Measurements from ENCODE around the gene SLC4A8. TPM values are rescaled to one million over a fixed set of nuclear protein-coding genes. Genes with fewer than 3 reads are reported as not detected.

The SLC4A8 gene
- total RNA-seq, 1 experiment from 2014 or later, result 0.35 TPM

GRCh38 chr12:51393676-51394545 lies 30.7 kb upstream of the SLC4A8 start:
- no peak for DNase-seq (ENCODE audit: extremely low read depth, low read depth)

GRCh38 chr12:51395283-51396230 lies 29.1 kb upstream of the SLC4A8 start:
- DNase-seq (ENCODE audit: extremely low read depth, low read depth), result no peak

- DNase-seq (ENCODE audit: extremely low read depth, low read depth), result no peak
These were observed 27.0 kb upstream of the SLC4A8 start for GRCh38 chr12:51397670-51398069.

GRCh38 chr12:51399891-51400290 lies 24.7 kb upstream of the SLC4A8 start:
- DNase-seq (ENCODE audit: extremely low read depth, low read depth), result no peak

- no peak for DNase-seq (ENCODE audit: extremely low read depth, low read depth)
These were observed 23.6 kb upstream of the SLC4A8 start for GRCh38 chr12:51401020-51401419.

- no peak for DNase-seq (ENCODE audit: extremely low read depth, low read depth)
These were observed 23.1 kb upstream of the SLC4A8 start for GRCh38 chr12:51401486-51401885.

GRCh38 chr12:51401900-51402299 lies 22.7 kb upstream of the SLC4A8 start:
- no peak for DNase-seq (ENCODE audit: extremely low read depth, low read depth)

- DNase-seq (ENCODE audit: extremely low read depth, low read depth), result no peak
These were observed 21.5 kb upstream of the SLC4A8 start for GRCh38 chr12:51403159-51403558.

GRCh38 chr12:51403681-51404136 lies 20.9 kb upstream of the SLC4A8 start:
- no peak for DNase-seq (ENCODE audit: extremely low read depth, low read depth)

GRCh38 chr12:51404627-51405026 lies 20.0 kb upstream of the SLC4A8 start:
- DNase-seq (ENCODE audit: extremely low read depth, low read depth), result no peak

GRCh38 chr12:51405801-51406207 lies 18.8 kb upstream of the SLC4A8 start:
- no peak for DNase-seq (ENCODE audit: extremely low read depth, low read depth)

GRCh38 chr12:51406290-51406689 lies 18.3 kb upstream of the SLC4A8 start:
- DNase-seq (ENCODE audit: extremely low read depth, low read depth), result no peak

- no peak for DNase-seq (ENCODE audit: extremely low read depth, low read depth)
These were observed 17.8 kb upstream of the SLC4A8 start for GRCh38 chr12:51406859-51407258.

GRCh38 chr12:51407604-51408003 lies 17.0 kb upstream of the SLC4A8 start:
- DNase-seq (ENCODE audit: extremely low read depth, low read depth), result no peak

GRCh38 chr12:51409846-51410245 lies 14.8 kb upstream of the SLC4A8 start:
- no peak for DNase-seq (ENCODE audit: extremely low read depth, low read depth)

- DNase-seq (ENCODE audit: extremely low read depth, low read depth), result no peak
These were observed 11.5 kb upstream of the SLC4A8 start for GRCh38 chr12:51413149-51413548.

GRCh38 chr12:51413791-51414190 lies 10.8 kb upstream of the SLC4A8 start:
- no peak for DNase-seq (ENCODE audit: extremely low read depth, low read depth)

GRCh38 chr12:51415931-51416330 lies 8.7 kb upstream of the SLC4A8 start:
- DNase-seq (ENCODE audit: extremely low read depth, low read depth), result no peak

GRCh38 chr12:51417826-51418225 lies 6.8 kb upstream of the SLC4A8 start:
- no peak for DNase-seq (ENCODE audit: extremely low read depth, low read depth)

- no peak for DNase-seq (ENCODE audit: extremely low read depth, low read depth)
These were observed 5.0 kb upstream of the SLC4A8 start for GRCh38 chr12:51419425-51420193.
